MM.1S (cell line): ENCODE results near the gene MLNR.

Experiments used
- DNase-seq: peaks from one replicate; pipeline ENCODE4 v3.0.0-alpha.2; 2015
- H2AFZ ChIP-seq: fragments of 300-600 bp; sonication (generic); 2 replicates; pipeline ENCODE4 v1.6.0; 2016; ENCODE audit warnings: antibody characterized with exemption, low read length
- H3F3A ChIP-seq: fragments of 300-600 bp; sonication (generic); 2 replicates; pipeline ENCODE4 v1.6.1; 2016; ENCODE audit warnings: mild to moderate bottlenecking, antibody characterized with exemption, low read length, moderate library complexity, mixed read lengths; ENCODE audit not compliant: insufficient read depth
- H3K27ac ChIP-seq: fragments of 300-600 bp; sonication (generic); 2 replicates; pipeline ENCODE4 v1.5.1; 2016; ENCODE audit warnings: mild to moderate bottlenecking, low read length
- H3K27me3 ChIP-seq: fragments of 300-600 bp; sonication (generic); replicated peaks from 2 replicates; pipeline ENCODE4 v1.6.0; 2016; ENCODE audit warnings: low read length; ENCODE audit not compliant: insufficient read depth
- H3K36me3 ChIP-seq: fragments of 300-600 bp; sonication (generic); replicated peaks from 2 replicates; pipeline ENCODE4 v1.6.1; 2016; ENCODE audit warnings: mild to moderate bottlenecking, low read length, mixed read lengths; ENCODE audit not compliant: insufficient read depth
- H3K4me1 ChIP-seq: fragments of 300-600 bp; sonication (generic); 2 replicates; pipeline ENCODE4 v1.6.1; 2016; ENCODE audit warnings: low read length, mixed read lengths
- H3K4me2 ChIP-seq: fragments of 300-600 bp; sonication (generic); 2 replicates; pipeline ENCODE4 v1.6.0; 2016; ENCODE audit warnings: low read depth, low read length
- H3K4me3 ChIP-seq: fragments of 300-600 bp; sonication (generic); 2 replicates; pipeline ENCODE4 v1.5.1; 2016; ENCODE audit warnings: low read length, mixed read lengths
- H3K79me2 ChIP-seq: fragments of 300-600 bp; sonication (generic); 2 replicates; pipeline ENCODE4 v1.6.1; 2016; ENCODE audit warnings: mixed run types, low read length, mixed read lengths
- H3K9ac ChIP-seq: fragments of 300-600 bp; sonication (generic); 2 replicates; pipeline ENCODE4 v1.6.1; 2016; ENCODE audit warnings: low read length, mixed read lengths
- H3K9me2 ChIP-seq: fragments of 300-600 bp; sonication (generic); replicated peaks from 2 replicates; pipeline ENCODE4 v1.6.1; 2016; ENCODE audit warnings: mild to moderate bottlenecking, low read length, mixed read lengths; ENCODE audit not compliant: insufficient read depth
- H3K9me3 ChIP-seq: fragments of 300-600 bp; sonication (generic); replicated peaks from 2 replicates; pipeline ENCODE4 v1.6.1; 2016; ENCODE audit warnings: mild to moderate bottlenecking, low read length, mixed read lengths; ENCODE audit not compliant: insufficient read depth
- H4K20me1 ChIP-seq: fragments of 300-600 bp; sonication (generic); 2 replicates; pipeline ENCODE4 v1.6.1; 2016; ENCODE audit warnings: mild to moderate bottlenecking, low read length, moderate library complexity, mixed read lengths; ENCODE audit not compliant: insufficient read depth
- EZH2 ChIP-seq: fragments of 300-600 bp; sonication (generic); optimal IDR thresholded peaks from 2 replicates; pipeline ENCODE3; 2017; ENCODE audit warnings: low read depth, mild to moderate bottlenecking, antibody characterized with exemption, low read length, mixed read lengths
- EZH2phosphoT487 ChIP-seq: fragments of 300-600 bp; sonication (generic); IDR thresholded peaks from 2 replicates; pipeline ENCODE4 v1.6.1; 2018; ENCODE audit warnings: antibody characterized with exemption, low read length
- TF ChIP-seq, protein P1 (sequence below): fragments of 300-600 bp; sonication (generic); IDR thresholded peaks from 2 replicates; pipeline ENCODE4 v1.5.1; 2016; ENCODE audit warnings: antibody characterized with exemption, low read length, mixed read lengths

MLNR gene

DNA sequence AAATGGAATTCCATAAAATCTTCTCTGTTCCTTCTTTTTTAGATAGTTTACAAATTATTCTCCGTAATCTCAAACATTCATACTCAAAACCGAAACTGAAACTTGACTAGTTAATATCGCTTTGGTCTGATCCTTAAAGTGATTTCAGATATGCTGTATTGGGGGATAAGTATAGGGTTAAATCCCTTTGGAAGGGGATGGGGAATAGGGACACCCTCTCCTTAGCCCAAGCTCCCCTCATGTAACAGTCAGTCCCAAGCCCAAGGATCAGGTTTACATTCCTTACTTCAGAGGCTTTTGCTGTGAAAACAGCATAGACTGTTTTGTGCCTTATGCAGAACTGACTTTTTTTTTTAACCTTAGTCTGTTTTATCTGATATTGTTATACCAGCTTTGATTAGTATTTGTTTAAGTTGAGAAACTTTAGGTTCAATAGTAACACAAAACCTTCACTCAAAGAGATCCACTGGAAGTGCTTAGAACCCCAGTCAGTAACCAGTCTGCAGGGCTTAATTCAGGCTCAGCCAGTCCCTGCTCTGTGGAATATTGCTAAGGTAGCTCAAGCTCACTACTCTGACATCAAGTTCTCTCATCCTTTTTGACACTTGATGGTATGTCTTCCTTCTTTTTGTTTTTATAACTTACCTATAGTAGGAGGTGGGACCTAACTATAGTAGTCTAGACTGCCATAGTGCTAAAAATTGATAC, 38.1 kb downstream of the MLNR start:
- Histone ChIP-seq H3K27me3 (no peaks in the 10 kb centered on the region), H3K4me2 (no peak overlapping the region), H3K4me1 (no peaks in the 10 kb centered on the region), H3K36me3 (no peaks in the 10 kb centered on the region), H3F3A (no peaks in the 10 kb centered on the region), H2AFZ (no peak overlapping the region), H3K9me2 (no peaks in the 10 kb centered on the region), H3K9me3 (no peaks in the 10 kb centered on the region), H3K27ac (no peak overlapping the region), H3K4me3 (no peak overlapping the region), H4K20me1 (no peaks in the 10 kb centered on the region), H3K9ac (no peak overlapping the region), H3K79me2 (no peaks in the 10 kb centered on the region)
- no peak for DNase-seq
- TF ChIP-seq EZH2: no peak
- TF ChIP-seq EZH2phosphoT487: no peak
- TF ChIP-seq, protein P1, sequence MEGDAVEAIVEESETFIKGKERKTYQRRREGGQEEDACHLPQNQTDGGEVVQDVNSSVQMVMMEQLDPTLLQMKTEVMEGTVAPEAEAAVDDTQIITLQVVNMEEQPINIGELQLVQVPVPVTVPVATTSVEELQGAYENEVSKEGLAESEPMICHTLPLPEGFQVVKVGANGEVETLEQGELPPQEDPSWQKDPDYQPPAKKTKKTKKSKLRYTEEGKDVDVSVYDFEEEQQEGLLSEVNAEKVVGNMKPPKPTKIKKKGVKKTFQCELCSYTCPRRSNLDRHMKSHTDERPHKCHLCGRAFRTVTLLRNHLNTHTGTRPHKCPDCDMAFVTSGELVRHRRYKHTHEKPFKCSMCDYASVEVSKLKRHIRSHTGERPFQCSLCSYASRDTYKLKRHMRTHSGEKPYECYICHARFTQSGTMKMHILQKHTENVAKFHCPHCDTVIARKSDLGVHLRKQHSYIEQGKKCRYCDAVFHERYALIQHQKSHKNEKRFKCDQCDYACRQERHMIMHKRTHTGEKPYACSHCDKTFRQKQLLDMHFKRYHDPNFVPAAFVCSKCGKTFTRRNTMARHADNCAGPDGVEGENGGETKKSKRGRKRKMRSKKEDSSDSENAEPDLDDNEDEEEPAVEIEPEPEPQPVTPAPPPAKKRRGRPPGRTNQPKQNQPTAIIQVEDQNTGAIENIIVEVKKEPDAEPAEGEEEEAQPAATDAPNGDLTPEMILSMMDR: no peak

DNA sequence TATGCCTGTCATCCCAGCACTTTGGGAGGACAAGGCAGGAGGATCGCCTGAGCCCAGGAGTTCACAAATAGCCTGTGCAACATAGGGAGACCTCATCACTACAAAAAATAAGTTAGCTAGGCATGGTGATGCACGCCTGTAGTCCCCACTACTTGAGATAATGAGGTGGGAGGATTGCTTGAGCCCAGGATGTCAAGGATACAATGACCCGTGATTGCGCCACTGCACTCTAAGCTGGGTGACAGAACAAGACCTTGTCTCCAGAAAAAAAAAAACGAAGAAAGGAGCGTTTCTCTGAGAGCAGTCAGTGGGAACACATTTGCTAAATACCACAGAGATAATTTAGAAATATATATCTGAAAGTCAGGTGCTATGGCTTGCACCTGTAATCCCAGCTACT, 39.4 kb downstream of the MLNR start:
- no peak for DNase-seq
- H3K27me3 ChIP-seq: no peaks in the 10 kb centered on the region
- H3K36me3 ChIP-seq: no peaks in the 10 kb centered on the region
- H3K9ac ChIP-seq: no peak overlapping the region
- H3K4me1 ChIP-seq: no peaks in the 10 kb centered on the region
- no peaks in the 10 kb centered on the region for H3K9me2 ChIP-seq
- H3K27ac ChIP-seq: no peak overlapping the region
- no peak overlapping the region for H2AFZ ChIP-seq
- TF ChIP-seq, protein P1: no peak
- TF ChIP-seq EZH2phosphoT487: no peak
- TF ChIP-seq EZH2: no peak
- no peaks in the 10 kb centered on the region for H3K79me2 ChIP-seq
- H3K4me3 ChIP-seq: no peak overlapping the region
- H3F3A ChIP-seq: no peaks in the 10 kb centered on the region
- no peaks in the 10 kb centered on the region for H4K20me1 ChIP-seq
- no peaks in the 10 kb centered on the region for H3K9me3 ChIP-seq
- no peak overlapping the region for H3K4me2 ChIP-seq

DNA sequence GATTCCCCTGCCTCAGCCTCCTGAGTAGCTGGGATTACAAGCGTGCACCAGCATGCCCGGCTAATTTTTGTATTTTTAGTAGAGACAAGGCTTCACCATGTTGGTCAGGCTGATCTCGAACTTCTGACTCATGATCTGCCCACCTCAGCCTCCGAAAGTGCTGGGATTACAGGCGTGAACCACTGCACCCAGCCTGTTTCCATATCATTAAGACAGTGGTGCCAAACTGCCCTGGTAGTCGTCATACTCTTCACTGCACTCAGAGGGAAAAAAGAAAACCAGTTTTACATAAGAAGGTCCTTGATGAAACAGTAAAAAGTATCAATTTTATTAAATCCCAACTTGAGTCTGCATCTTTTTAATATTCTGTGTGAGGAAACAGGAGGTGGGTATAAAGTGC, 42.5 kb downstream of the MLNR start:
- Histone ChIP-seq H3K36me3 (no peaks in the 10 kb centered on the region), H3K4me1 (no peaks in the 10 kb centered on the region), H3F3A (no peaks in the 10 kb centered on the region), H3K4me2 (no peak overlapping the region), H3K9ac (no peak overlapping the region), H3K79me2 (no peaks in the 10 kb centered on the region), H3K27ac (no peak overlapping the region), H3K4me3 (no peak overlapping the region), H3K9me3 (no peaks in the 10 kb centered on the region), H4K20me1 (no peaks in the 10 kb centered on the region), H3K9me2 (no peaks in the 10 kb centered on the region), H3K27me3 (no peaks in the 10 kb centered on the region), H2AFZ (no peak overlapping the region)
- TF ChIP-seq EZH2: no peak
- TF ChIP-seq EZH2phosphoT487: no peak
- TF ChIP-seq, protein P1: no peak
- DNase-seq: no peak
